Body of pancreas (tissue), 4 donors: Measurements from ENCODE around the gene DENND5B.

Source experiments
- CTCF ChIP-seq, 7 experiments: fragments of 450-650 bp in 4 of 7; fragments of 200-600 bp in 3 of 7; sonication (generic) in 3 of 7; IDR thresholded peaks; one replicate each; pipeline ENCODE4 v1.5.1; 2016 to 2019; ENCODE audit warnings: antibody characterized with exemption in 7 of 7
- POLR2A ChIP-seq, 3 donors: fragments of 450-650 bp; IDR thresholded peaks; one replicate each; pipeline ENCODE4 v1.6.1; 2016; ENCODE audit warnings: antibody characterized with exemption in 3 of 3, mild to moderate bottlenecking in 2 of 3

GRCh38 chr12:31585271-31585670 lies 5.7 kb downstream of the DENND5B start:
- TF ChIP-seq CTCF (IDR thresholded peaks at IDR 0.05), result no peak
- TF ChIP-seq POLR2A (IDR thresholded peaks at IDR 0.05), result no peak
